Common myeloid progenitor, CD34-positive (primary cell): Measurements from ENCODE around the gene SLC7A6OS.
"Not testable (repeated sequence)": the region's sequence is repeated elsewhere in the genome, so short reads cannot be mapped to it uniquely, and the experiment has no call there.

Experiments used
- CTCF ChIA-PET: fragments of 350-600 bp; sonication (Branson Sonifier 250); formaldehyde crosslinking; loops from one replicate; lab custom pipeline; 2021; ENCODE audit warnings: antibody characterized with exemption; lab: Charles Lee
- POLR2A ChIA-PET: fragments of 350-600 bp; sonication (Branson Sonifier 250); formaldehyde crosslinking; loops from one replicate; lab custom pipeline; 2021; ENCODE audit warnings: antibody characterized with exemption; lab: Charles Lee
- DNase-seq, 3 donors: peaks; one replicate each; pipeline versions ENCODE4 v3.0.0 to v3.0.0-alpha.2; 2013
- H3K27ac ChIP-seq, 2 experiments: 1 replicate in 1 of 2; 2 replicates in 1 of 2; pipeline ENCODE4 v1.7.0; 2013; ENCODE audit warnings: inconsistent platforms in 2 of 2, low read length in 2 of 2, mild to moderate bottlenecking in 2 of 2, low read depth in 1 of 2, moderate library complexity in 1 of 2; ENCODE audit not compliant: severe bottlenecking in 2 of 2, insufficient read depth in 1 of 2, poor library complexity in 1 of 2
- H3K27me3 ChIP-seq, 5 experiments: replicated peaks in 2 of 5; 1 replicate in 3 of 5; 2 replicates in 2 of 5; pipeline versions ENCODE4 v1.6.1 to v1.7.0; 2013; ENCODE audit warnings: low read length in 4 of 5, mild to moderate bottlenecking in 2 of 5, moderate library complexity in 2 of 5, inconsistent platforms in 1 of 5; ENCODE audit not compliant: insufficient read depth in 5 of 5, control insufficient read depth in 4 of 5
- H3K36me3 ChIP-seq, 4 experiments: 1 replicate in 2 of 4; 2 replicates in 2 of 4; pipeline versions ENCODE4 v1.6.1 to v1.7.0; 2013; ENCODE audit warnings: low read length in 3 of 4, control low read depth in 1 of 4, mild to moderate bottlenecking in 1 of 4; ENCODE audit not compliant: control insufficient read depth in 4 of 4, insufficient read depth in 4 of 4
- H3K4me1 ChIP-seq, 4 experiments: 1 replicate in 3 of 4; 2 replicates in 1 of 4; pipeline versions ENCODE4 v1.6.1 to v1.7.1; 2013; ENCODE audit warnings: low read length in 3 of 4, mild to moderate bottlenecking in 3 of 4, control low read depth in 1 of 4, inconsistent platforms in 1 of 4, moderate library complexity in 1 of 4; ENCODE audit not compliant: control insufficient read depth in 4 of 4, insufficient read depth in 4 of 4; ENCODE audit errors: control extremely low read depth in 1 of 4
- H3K4me3 ChIP-seq, 7 experiments: 1 replicate in 4 of 7; 2 replicates in 3 of 7; pipeline versions ENCODE4 v1.5.1 to v1.7.0; 2013; ENCODE audit warnings: mild to moderate bottlenecking in 7 of 7, low read length in 6 of 7, moderate library complexity in 6 of 7, inconsistent platforms in 2 of 7, low read depth in 2 of 7, control low read depth in 1 of 7; ENCODE audit not compliant: insufficient read depth in 4 of 7, control insufficient read depth in 1 of 7; ENCODE audit errors: extremely low read depth in 1 of 7
- H3K9me3 ChIP-seq, 5 experiments: 1 replicate in 4 of 5; 2 replicates in 1 of 5; pipeline versions ENCODE4 v1.6.1 to v1.7.1; 2013; ENCODE audit warnings: low read length in 4 of 5, mild to moderate bottlenecking in 2 of 5, inconsistent platforms in 1 of 5, low read depth in 1 of 5, moderate library complexity in 1 of 5; ENCODE audit not compliant: control insufficient read depth in 4 of 5, insufficient read depth in 2 of 5; ENCODE audit errors: control extremely low read depth in 1 of 5
- WGBS: methylation state at CpG from one replicate; pipeline ENCODE4 v1.1.5; 2013; ENCODE audit not compliant: insufficient coverage; 5-methylcytosine and 5-hydroxymethylcytosine counted together

The SLC7A6OS gene

GRCh38 chr16:68292425-68292824 lies 18.3 kb downstream of the SLC7A6OS start:
- no peak overlapping the region for H3K4me3 ChIP-seq
- H3K36me3 ChIP-seq, result peaks cover 9 to 77% (median 54%) of the 10 kb centered on the region in 4 experiments
- H3K27me3 ChIP-seq, result no peaks in the 10 kb centered on the region
- CTCF ChIA-PET, result interaction anchor here (0.7 to 5.7 kb wide), 3 partner anchors 12 to 31 kb away, joined by 3 to 41 read pairs (median 6); partner anchors contain the start of gene SLC7A6
- POLR2A ChIA-PET, result interaction anchor here (0.7 kb wide), 1 partner anchor 1641 kb away, joined by 3 read pairs; no protein-coding TSS in a partner anchor
- WGBS, result 100% methylated on average over 3 of the region's 5 CpGs
- peaks cover 17 to 58% (median 42%) of the 10 kb centered on the region in 4 experiments for H3K4me1 ChIP-seq
- no peak for DNase-seq
- H3K9me3 ChIP-seq, result no peaks in the 10 kb centered on the region
- H3K27ac ChIP-seq, result no peak overlapping the region

DNA sequence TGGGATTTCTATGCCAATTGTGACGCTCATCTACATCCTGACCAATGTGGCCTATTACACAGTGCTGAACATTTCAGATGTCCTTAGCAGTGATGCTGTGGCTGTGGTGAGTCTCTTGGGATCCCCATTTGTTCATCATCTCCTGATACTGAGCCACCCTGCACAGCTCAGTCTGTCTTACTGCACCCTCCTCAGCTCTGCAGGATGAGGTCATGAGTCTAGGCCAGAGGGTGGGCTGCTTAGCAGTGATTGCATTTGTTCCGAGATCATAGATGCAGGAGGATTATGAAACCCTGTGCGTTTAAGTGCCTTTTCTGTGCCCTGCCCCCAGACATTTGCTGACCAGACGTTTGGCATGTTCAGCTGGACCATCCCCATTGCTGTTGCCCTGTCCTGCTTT lies 19.5 kb downstream of the SLC7A6OS start:
- WGBS, result 87% methylated on average over 4 of the region's 4 CpGs
- no peaks in the 10 kb centered on the region for H3K27me3 ChIP-seq
- peaks cover 9 to 75% (median 44%) of the 10 kb centered on the region in 4 experiments for H3K36me3 ChIP-seq
- H3K27ac ChIP-seq, result no peak overlapping the region
- no peak overlapping the region for H3K4me3 ChIP-seq
- ChIA-PET CTCF (interaction anchor here (2.2 to 5.7 kb wide), 4 partner anchors 10 to 30 kb away, joined by 6 to 41 read pairs (median 10); partner anchors contain the start of gene SLC7A6), POLR2A (interaction anchor here (0.6 kb wide), 1 partner anchor 20 kb away, joined by 4 read pairs; the partner anchor contains the start of genes PRMT7 and SLC7A6OS)
- H3K9me3 ChIP-seq, result no peaks in the 10 kb centered on the region
- DNase-seq, result no peak
- H3K4me1 ChIP-seq, result peaks cover 22 to 60% (median 53%) of the 10 kb centered on the region in 4 experiments

DNA sequence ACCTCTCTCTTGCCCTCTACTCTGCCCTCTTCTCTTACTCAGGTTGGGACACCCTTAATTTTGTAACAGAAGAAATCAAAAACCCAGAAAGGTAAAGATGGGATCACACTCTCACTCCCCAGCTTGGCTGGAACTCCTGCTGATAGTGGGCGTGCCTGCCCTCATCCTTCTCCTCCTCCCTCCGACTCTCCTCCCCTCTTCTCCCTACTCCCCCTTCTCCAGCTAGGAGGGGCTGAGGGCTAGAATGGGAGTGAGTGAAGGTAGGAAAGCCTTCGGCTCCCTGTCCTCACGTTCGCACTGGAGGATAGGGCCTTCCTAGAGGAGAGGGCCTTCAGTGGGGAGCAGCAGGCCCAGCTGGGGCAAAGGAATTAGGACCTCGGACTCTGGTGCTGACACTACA lies 20.3 kb downstream of the SLC7A6OS start:
- no peaks in the 10 kb centered on the region for H3K27me3 ChIP-seq
- no peaks in the 10 kb centered on the region for H3K9me3 ChIP-seq
- H3K4me1 ChIP-seq, result peaks cover 28 to 66% (median 61%) of the 10 kb centered on the region in 4 experiments
- POLR2A ChIA-PET, result no interaction called here
- peak overlapping the region in 3 of 7 experiments; percentile 23 to 59 (median 25) for H3K4me3 ChIP-seq
- H3K36me3 ChIP-seq, result peaks cover 6 to 67% (median 37%) of the 10 kb centered on the region in 4 experiments
- 100% methylated on average over 1 of the region's 6 CpGs for WGBS
- H3K27ac ChIP-seq, result peak overlapping the region in 1 of 2 experiments; percentile 62
- no peak for DNase-seq
- CTCF ChIA-PET, result interaction anchor here (1.5 to 5.7 kb wide), 7 partner anchors 10 to 33 kb away, joined by 4 to 41 read pairs (median 8); partner anchors contain the start of gene SLC7A6

DNA sequence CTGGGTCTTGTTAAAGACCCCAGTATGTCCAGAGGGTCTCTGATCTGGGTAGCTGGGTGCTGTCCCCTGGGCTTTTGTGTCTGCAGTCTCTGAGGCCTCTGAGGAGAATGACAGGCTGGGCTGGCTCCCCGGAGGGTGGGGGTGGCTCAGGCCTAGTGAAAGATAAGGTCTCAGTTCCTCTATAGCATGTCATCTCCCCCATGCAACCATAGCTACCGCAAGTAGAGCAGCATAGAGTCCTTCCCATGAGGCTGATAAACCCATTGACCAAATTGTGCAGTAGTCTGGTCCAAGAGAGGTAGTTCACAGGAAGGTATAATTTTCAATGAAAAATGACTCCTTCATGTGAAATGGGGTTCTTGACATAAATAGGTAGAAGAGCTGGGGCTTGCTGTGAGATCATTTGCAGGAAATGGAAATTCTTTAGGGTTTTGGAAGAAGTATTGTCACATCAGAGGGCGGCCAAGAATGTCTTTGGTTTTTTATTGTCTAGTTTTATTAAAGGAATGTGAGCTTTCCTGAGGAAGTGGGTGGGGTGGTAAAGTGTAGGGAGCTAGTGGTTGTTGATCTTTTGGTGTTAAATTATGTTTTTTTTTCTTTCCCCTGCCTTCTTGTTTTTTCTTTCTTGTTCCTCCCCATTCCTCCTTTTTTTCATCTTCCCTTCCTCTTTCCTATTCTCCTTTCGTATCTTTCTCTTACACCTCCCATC lies 21.0 kb downstream of the SLC7A6OS start:
- CTCF ChIA-PET, result interaction anchor here (0.5 to 5.7 kb wide), 11 partner anchors 10 to 473 kb away, joined by 3 to 41 read pairs (median 4); partner anchors contain the start of genes PRMT7, SLC7A6 and SLC7A6OS
- peaks cover 32 to 73% (median 67%) of the 10 kb centered on the region in 4 experiments for H3K4me1 ChIP-seq
- POLR2A ChIA-PET, result interaction anchor here (0.6 to 1.1 kb wide), 4 partner anchors 11 to 26 kb away, joined by 3 to 4 read pairs (median 4); partner anchors contain the start of genes PRMT7, SLC7A6 and SLC7A6OS

DNA sequence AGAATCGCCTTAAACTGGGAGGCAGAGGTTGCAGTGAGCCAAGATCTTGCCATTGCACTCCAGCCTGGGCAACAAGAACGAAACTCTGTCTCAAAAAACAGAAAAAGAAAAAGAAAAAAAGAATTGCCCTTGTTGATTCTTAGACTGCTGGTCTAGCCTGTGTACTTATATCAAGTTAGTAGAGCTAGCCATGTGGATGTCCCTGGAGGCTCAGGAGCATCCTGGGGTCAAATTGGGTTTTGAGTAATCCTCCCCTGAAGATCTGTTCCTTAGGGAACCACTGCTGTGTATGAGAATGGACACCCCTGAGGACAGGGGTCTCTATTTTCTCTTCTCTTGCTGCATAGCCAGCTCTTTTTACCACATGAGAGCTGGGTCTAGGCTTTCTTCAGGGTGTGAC lies 21.5 kb downstream of the SLC7A6OS start:
- H3K4me1 ChIP-seq, result peaks cover 37 to 79% (median 73%) of the 10 kb centered on the region in 4 experiments
- H3K36me3 ChIP-seq, result peaks cover 6 to 55% (median 29%) of the 10 kb centered on the region in 4 experiments
- no peaks in the 10 kb centered on the region for H3K9me3 ChIP-seq
- H3K4me3 ChIP-seq, result no peak overlapping the region
- POLR2A ChIA-PET, result interaction anchor here (0.6 to 1.1 kb wide), 3 partner anchors 10 to 25 kb away, joined by 3 to 4 read pairs (median 4); partner anchors contain the start of gene SLC7A6
- no peaks in the 10 kb centered on the region for H3K27me3 ChIP-seq
- CTCF ChIA-PET, result interaction anchor here (0.5 to 5.7 kb wide), 10 partner anchors 9 to 473 kb away, joined by 3 to 41 read pairs (median 4); partner anchors contain the start of genes PRMT7, SLC7A6 and SLC7A6OS
- DNase-seq, result no peak
- peak overlapping the region in 1 of 2 experiments; percentile 62 for H3K27ac ChIP-seq
- 100% methylated on average over 1 of the region's 2 CpGs for WGBS

More for the DNA sequence above, 21.0 kb downstream of the SLC7A6OS start:
- Histone ChIP-seq H3K4me3 (peak overlapping the region in 3 of 7 experiments; percentile 23 to 59 (median 25)), H3K9me3 (no peaks in the 10 kb centered on the region), H3K27me3 (no peaks in the 10 kb centered on the region), H3K36me3 (peaks cover 6 to 61% (median 33%) of the 10 kb centered on the region in 4 experiments), H3K27ac (peak overlapping the region in 1 of 2 experiments; percentile 62)
- WGBS, result 15% methylated on average over 1 of the region's 4 CpGs
- DNase-seq, result peak in 2 of 3 donors; percentile 74 to 85

DNA sequence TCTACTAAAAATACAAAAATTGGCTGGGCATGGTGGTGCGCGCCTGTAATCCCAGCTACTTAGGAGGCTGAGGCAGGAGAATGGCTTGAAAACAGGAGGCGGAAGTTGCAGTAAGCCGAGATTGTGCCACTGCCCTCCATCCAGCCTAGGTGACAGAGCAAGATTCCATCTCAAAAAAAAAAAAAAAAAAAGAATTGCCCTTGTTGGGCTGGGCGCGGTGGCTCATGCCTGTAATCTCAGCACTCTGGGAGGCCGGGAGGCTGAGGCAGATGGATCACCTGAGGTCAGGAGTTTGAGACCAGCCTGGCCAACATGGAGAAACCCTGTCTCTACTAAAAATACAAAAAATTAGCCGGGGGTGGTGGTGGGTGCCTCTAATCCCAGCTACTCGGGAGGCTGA lies 21.9 kb downstream of the SLC7A6OS start:
- ChIA-PET CTCF (interaction anchor here (0.7 to 5.7 kb wide), 7 partner anchors 9 to 31 kb away, joined by 3 to 41 read pairs (median 4); partner anchors contain the start of genes PRMT7, SLC7A6 and SLC7A6OS), POLR2A (interaction anchor here (1.1 kb wide), 1 partner anchor 25 kb away, joined by 4 read pairs; the partner anchor contains the start of gene SLC7A6)
- peaks cover 38 to 83% (median 77%) of the 10 kb centered on the region in 4 experiments for H3K4me1 ChIP-seq
- not testable (repeated sequence) for H3K4me3 ChIP-seq, H3K27me3 ChIP-seq, H3K9me3 ChIP-seq, H3K27ac ChIP-seq, DNase-seq
- 83% methylated on average over 9 of the region's 9 CpGs for WGBS
- peaks cover 6 to 53% (median 26%) of the 10 kb centered on the region in 4 experiments for H3K36me3 ChIP-seq
